Uterus (tissue), 2 donors: ENCODE results near the gene PPP1R16B.

Experiments
- CTCF ChIP-seq, 4 experiments: fragments of 200-600 bp in 2 of 4; fragments of 450-650 bp in 2 of 4; sonication (generic) in 2 of 4; IDR thresholded peaks; one replicate each; pipeline ENCODE4 v1.5.1; 2016 to 2019; ENCODE audit warnings: antibody characterized with exemption in 4 of 4, mild to moderate bottlenecking in 2 of 4, moderate library complexity in 1 of 4
- POLR2A ChIP-seq, 2 donors: fragments of 450-650 bp; IDR thresholded peaks; one replicate each; pipeline ENCODE4 v1.6.1; 2016; ENCODE audit warnings: antibody characterized with exemption in 2 of 2, mild to moderate bottlenecking in 1 of 2, moderate library complexity in 1 of 2

- TF ChIP-seq CTCF (IDR thresholded peaks at IDR 0.05) = no peak
- TF ChIP-seq POLR2A (IDR thresholded peaks at IDR 0.05) = no peak
Observed at GRCh38 chr20:38915355-38915754, 109.9 kb downstream of the PPP1R16B start.
